MCF 10A (cell line): Measurements from ENCODE around the gene PLA2G4F. TPM values are rescaled to one million over a fixed set of nuclear protein-coding genes. Genes with fewer than 3 reads are reported as not detected.

Experiments
- BruUV-seq: library from RNA; stranded (reverse); fragments of 400-500 nt; replicated peaks from 2 replicates; lab custom pipeline; 2021; lab: Mats Ljungman, UMichigan
- CTCF ChIA-PET: fragments of 300-600 bp; sonication (Branson Sonifier 250); formaldehyde crosslinking; extraction: SDS; loops from one replicate; lab custom pipeline; 2021; ENCODE audit warnings: antibody characterized with exemption, inconsistent platforms; lab: Yijun Ruan, JAX
- POLR2A ChIA-PET: fragments of 300-600, 350-650 bp; sonication (Branson Sonifier 250); formaldehyde crosslinking; extraction: SDS; loops from one replicate; lab custom pipeline; 2020; ENCODE audit warnings: antibody characterized with exemption, inconsistent platforms; lab: Yijun Ruan, JAX
- DNase-seq: peaks from one replicate; pipeline ENCODE4 v3.0.0-alpha.2; 2018; ENCODE audit not compliant: unreplicated experiment
- H3K27ac Mint-ChIP-seq: one replicate; pipeline ENCODE4 v1.8.0; 2022; ENCODE audit warnings: mild to moderate bottlenecking, low read depth, mixed read lengths; ENCODE audit not compliant: unreplicated experiment
- H3K27me3 Mint-ChIP-seq: one replicate; pipeline ENCODE4 v1.8.0; 2022; ENCODE audit warnings: mixed read lengths; ENCODE audit not compliant: insufficient read depth, unreplicated experiment
- H3K36me3 Mint-ChIP-seq: one replicate; pipeline ENCODE4 v1.8.0; 2022; ENCODE audit warnings: mild to moderate bottlenecking, moderate library complexity, mixed read lengths; ENCODE audit not compliant: insufficient read depth, unreplicated experiment
- H3K4me1 Mint-ChIP-seq: one replicate; pipeline ENCODE4 v1.8.0; 2022; ENCODE audit warnings: mixed read lengths; ENCODE audit not compliant: insufficient read depth, unreplicated experiment
- H3K4me3 Mint-ChIP-seq: one replicate; pipeline ENCODE4 v1.8.0; 2022; ENCODE audit warnings: mild to moderate bottlenecking, moderate library complexity, mixed read lengths; ENCODE audit not compliant: unreplicated experiment
- H3K9me3 Mint-ChIP-seq: one replicate; pipeline ENCODE4 v1.8.0; 2022; ENCODE audit warnings: mixed read lengths; ENCODE audit not compliant: unreplicated experiment
- intact Hi-C: fragments of 100-400 bp; cut with micrococcal nuclease; formaldehyde crosslinking; loops from 2 replicates; pipeline ENCODE4 v1.14.1; 2022
- total RNA-seq: library from RNA; stranded (reverse); gene quantifications from 2 replicates; pipeline ENCODE4 v1.2.3, GENCODE V29; 2022
- TF ChIP-seq, protein P1 (sequence below): fragments of 200-600 bp; IDR thresholded peaks from one replicate; pipeline ENCODE4 v1.8.0; 2022; ENCODE audit warnings: antibody characterized with exemption, mild to moderate bottlenecking; ENCODE audit not compliant: unreplicated experiment

The PLA2G4F gene
- total RNA-seq, 1 experiment from 2014 or later, result 0.30 TPM

DNA sequence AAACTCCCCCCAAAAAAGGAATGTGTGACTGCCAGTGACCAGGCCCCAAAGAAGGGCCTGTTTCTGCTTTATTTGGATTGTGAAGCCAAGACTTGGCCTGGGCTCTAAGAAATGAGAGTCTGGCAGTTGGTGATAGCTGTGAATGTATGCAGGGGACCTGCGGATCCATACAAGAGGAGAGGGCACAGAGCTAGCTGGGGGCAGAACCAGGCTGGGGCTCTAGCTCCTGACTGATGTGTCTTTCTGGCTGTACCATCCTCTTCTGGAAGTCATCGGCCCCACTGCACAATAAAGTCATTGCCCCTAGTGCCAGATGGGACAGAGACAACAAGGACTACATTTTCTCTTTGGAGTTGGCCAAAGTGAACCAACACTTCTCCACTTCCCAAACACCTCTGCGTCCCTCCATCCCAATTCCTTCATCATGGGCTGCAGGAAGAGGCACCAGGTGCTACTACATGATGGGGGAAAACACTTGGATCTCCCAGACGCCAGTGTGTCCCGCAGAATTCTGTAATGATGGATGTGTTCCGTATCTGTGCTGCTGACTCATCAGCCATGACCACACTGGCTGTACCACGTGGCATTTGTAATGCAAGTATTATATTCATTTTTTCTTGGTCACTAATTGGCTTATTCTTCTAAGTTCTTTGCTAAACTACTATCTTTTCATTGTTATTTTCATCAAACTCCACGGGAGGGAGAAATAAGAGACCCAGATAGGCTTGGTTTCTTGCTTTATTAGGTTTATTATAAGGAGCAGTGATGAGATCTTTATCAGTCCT, 1.7 kb upstream of the PLA2G4F start:
- Mint-ChIP-seq H3K9me3 (no peaks in the 10 kb centered on the region), H3K27me3 (no peaks in the 10 kb centered on the region), H3K4me3 (no peak overlapping the region), H3K27ac (peak overlapping the region; percentile 31), H3K36me3 (peaks cover 41% of the 10 kb centered on the region), H3K4me1 (peaks cover 17% of the 10 kb centered on the region)
- DNase-seq, result peak; percentile 58
- TF ChIP-seq, protein P1, sequence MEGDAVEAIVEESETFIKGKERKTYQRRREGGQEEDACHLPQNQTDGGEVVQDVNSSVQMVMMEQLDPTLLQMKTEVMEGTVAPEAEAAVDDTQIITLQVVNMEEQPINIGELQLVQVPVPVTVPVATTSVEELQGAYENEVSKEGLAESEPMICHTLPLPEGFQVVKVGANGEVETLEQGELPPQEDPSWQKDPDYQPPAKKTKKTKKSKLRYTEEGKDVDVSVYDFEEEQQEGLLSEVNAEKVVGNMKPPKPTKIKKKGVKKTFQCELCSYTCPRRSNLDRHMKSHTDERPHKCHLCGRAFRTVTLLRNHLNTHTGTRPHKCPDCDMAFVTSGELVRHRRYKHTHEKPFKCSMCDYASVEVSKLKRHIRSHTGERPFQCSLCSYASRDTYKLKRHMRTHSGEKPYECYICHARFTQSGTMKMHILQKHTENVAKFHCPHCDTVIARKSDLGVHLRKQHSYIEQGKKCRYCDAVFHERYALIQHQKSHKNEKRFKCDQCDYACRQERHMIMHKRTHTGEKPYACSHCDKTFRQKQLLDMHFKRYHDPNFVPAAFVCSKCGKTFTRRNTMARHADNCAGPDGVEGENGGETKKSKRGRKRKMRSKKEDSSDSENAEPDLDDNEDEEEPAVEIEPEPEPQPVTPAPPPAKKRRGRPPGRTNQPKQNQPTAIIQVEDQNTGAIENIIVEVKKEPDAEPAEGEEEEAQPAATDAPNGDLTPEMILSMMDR, result no peak
- POLR2A ChIA-PET, result interaction anchor here (0.7 to 0.9 kb wide), 3 partner anchors 10 to 714 kb away, joined by 3 to 4 read pairs (median 3); no protein-coding TSS in a partner anchor
- intact Hi-C loops, result no loop called here
- CTCF ChIA-PET, result interaction anchor here (0.6 kb wide), 1 partner anchor 107 kb away, joined by 3 read pairs; no protein-coding TSS in a partner anchor
- no TSS peak for BruUV-seq

DNA sequence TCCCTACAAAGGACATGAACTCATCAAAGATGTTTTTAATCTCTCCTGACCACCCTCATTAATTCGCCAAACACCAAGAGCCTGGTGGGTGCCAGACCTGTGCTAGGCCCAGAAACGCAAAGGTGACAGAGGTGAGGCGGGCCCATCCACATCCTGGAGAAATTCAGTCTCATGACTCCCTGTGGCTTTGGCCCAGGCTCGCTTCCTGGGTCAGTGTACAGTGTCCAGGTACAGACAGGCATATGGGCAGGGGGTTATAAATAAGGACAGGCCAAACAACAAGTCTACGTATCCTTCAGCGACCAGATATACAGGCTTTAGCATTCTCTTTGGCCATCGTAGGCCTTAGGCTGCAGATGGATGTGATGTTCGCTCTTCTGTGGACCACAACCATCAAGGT, 945 bp upstream of the PLA2G4F start:
- ChIA-PET CTCF (no interaction called here), POLR2A (interaction anchor here (0.7 to 2.3 kb wide), 4 partner anchors 7 to 568 kb away, joined by 3 to 11 read pairs (median 7); partner anchors contain the start of genes GANC and TMEM87A)
- Mint-ChIP-seq H3K4me1 (peaks cover 17% of the 10 kb centered on the region), H3K27ac (no peak overlapping the region), H3K36me3 (peaks cover 34% of the 10 kb centered on the region), H3K9me3 (no peaks in the 10 kb centered on the region), H3K4me3 (no peak overlapping the region), H3K27me3 (no peaks in the 10 kb centered on the region)
- DNase-seq, result no peak
- intact Hi-C loops, result no loop called here
- TF ChIP-seq, protein P1, result no peak
- BruUV-seq, result no TSS peak

DNA sequence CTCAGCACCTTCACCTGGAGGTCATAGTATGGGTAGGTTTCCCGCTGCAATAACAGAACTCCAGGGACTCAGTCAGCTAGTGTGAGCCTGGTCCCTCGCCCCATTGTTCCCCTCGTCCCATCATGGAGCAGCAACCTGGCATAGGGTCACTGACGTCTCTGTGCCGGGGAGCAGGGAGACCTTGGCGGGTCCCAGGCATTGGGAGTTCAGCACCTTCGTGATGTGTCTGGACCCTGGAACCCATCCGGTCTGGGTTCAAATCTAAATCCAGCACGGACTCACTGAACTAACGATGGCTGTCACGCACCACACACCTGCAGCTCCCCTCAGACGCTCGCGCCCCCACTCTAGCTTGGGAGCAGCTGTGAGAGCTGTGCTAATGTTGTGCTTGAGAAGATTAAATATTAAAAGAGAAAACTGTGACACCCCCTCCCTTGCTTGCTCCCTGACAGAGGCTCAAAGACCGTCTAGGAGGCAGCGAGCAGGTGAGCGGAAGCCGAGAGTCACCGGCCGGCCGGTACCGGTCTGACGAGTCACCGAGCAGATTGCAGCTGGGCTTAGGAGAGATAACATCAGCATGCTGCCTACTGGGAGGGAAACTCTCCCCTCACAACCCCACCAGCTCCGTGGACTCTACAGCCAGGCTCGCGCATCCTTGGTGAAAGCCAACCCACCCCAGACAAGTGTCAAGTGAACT, 742 bp downstream of the PLA2G4F start:
- intact Hi-C loops, result no loop called here
- TF ChIP-seq, protein P1, result no peak
- Mint-ChIP-seq H3K4me1 (peaks cover 32% of the 10 kb centered on the region), H3K4me3 (peak overlapping the region; percentile 31), H3K27ac (no peak overlapping the region), H3K9me3 (no peaks in the 10 kb centered on the region), H3K27me3 (no peaks in the 10 kb centered on the region), H3K36me3 (peaks cover 17% of the 10 kb centered on the region)
- ChIA-PET CTCF (interaction anchor here (0.7 to 1.3 kb wide), 2 partner anchors 17 to 166 kb away, joined by 3 to 4 read pairs; no protein-coding TSS in a partner anchor), POLR2A (interaction anchor here (0.7 to 2.3 kb wide), 11 partner anchors 9 to 340 kb away, joined by 3 to 11 read pairs (median 3); partner anchors contain the start of genes GANC, SNAP23, TMEM87A and VPS39)
- no TSS peak for BruUV-seq
- no peak for DNase-seq

DNA sequence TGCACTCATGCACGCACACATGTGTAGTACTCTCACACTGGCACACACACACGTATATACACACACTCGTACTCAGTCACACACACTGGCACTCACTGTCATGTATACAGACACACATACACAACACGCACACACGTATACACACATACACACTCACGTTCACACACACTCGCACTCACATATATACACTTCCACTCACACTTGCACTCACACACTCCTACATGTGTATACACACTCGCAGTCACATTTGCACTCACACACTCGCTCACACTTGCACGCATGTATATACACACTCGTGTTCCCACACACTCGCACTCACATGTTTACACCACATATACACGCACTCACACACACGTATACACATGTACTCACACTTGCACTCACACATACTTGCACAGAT, 1.5 kb downstream of the PLA2G4F start:
- Mint-ChIP-seq H3K27ac (no peak overlapping the region), H3K4me1 (peaks cover 32% of the 10 kb centered on the region), H3K27me3 (no peaks in the 10 kb centered on the region), H3K4me3 (no peak overlapping the region), H3K9me3 (no peaks in the 10 kb centered on the region), H3K36me3 (peaks cover 10% of the 10 kb centered on the region)
- intact Hi-C loops, result no loop called here
- TF ChIP-seq, protein P1, result no peak
- CTCF ChIA-PET, result interaction anchor here (0.6 to 1.6 kb wide), 2 partner anchors 11 to 71 kb away, joined by 3 to 6 read pairs; no protein-coding TSS in a partner anchor
- no TSS peak for BruUV-seq
- DNase-seq, result no peak
- POLR2A ChIA-PET, result interaction anchor here (0.8 to 2.3 kb wide), 2 partner anchors 9 to 10 kb away, joined by 3 to 11 read pairs; no protein-coding TSS in a partner anchor
